GM10847 (cell line): ENCODE measurements around the gene TINCR.

ENCODE experiments used
- POLR2A ChIP-seq: IDR thresholded peaks from 2 replicates; pipeline ENCODE4 v1.6.1; 2011; ENCODE audit not compliant: insufficient read length; ENCODE audit errors: extremely low read depth

The TINCR gene

DNA sequence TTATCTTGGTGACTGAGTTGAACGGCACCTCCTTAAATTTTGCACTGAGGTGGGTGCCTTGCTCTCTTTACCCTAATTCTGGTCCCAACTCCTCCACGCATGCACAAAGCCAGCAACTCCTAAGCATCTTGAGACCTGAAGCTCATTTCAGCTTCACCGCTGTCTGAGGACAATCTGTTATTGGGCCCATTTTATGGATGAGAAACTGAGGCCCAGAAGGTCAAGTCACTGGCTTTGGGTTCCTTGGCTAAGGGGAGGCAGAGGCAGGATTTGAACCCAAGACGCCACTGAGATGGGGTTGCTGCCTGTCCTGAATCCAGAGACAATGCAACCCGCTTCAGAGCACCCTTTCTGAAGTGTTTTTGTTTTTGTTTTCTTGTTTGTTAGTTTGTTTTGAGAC lies 22.7 kb downstream of the TINCR start:
- no peak for TF ChIP-seq POLR2A

DNA sequence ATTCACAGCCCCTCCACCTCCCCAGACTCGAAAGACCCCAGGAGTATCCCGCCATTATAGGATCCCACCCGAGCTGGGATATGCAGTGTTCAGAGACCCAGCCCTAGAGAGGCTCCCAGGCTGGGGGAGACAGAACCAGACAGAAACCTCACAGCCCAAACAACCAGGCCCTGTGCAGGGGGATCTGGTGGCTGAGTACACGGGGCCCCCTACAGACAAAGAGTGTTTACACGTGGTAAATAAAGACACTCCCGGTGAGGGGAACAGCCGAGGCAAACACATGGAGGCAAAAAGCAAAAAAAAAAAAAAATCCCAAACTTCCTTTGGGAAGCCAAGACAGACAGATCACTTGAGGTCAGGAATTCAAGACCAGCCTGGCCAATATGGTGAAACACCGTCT lies 25.1 kb downstream of the TINCR start:
- no peak for TF ChIP-seq POLR2A

DNA sequence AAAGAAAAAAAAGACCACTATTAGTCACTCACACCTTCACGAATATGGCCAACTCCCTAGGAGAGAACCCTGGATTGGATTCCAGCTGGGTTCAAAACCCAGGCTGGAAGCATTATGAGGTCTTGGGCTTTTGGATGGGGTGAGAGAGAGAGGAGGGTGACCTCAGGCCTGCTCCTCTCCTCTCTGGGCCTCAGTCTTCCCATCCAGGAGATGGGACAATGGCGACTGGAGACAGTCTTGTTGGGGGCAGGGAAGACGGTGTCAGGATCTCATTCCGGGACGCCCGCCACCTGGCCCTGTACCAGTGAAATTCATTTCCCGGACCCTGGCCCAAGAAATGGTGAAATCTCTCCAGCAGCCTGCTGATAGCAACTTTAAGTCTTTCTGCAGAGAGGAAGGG lies 26.3 kb downstream of the TINCR start:
- no peak for TF ChIP-seq POLR2A

DNA sequence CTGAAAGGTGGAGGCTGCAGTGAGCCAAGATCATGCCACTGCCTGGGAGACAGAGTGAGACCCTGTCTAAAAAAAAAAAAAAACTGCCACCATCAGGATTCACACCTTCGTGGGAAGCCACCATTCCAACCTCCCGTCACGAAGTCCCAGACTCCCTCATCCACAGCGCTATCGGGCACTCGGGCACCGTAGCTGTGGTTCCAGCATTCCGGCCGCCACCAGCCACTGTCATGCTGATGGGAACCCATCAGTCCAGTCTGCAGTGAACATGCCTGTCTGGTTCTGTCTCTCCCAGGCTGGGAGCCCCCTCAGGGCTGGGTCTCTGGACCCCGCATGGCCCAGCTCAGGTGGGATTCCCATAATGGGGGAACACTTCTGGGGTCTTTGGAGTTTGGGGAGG lies 27.5 kb downstream of the TINCR start:
- no peak for TF ChIP-seq POLR2A

DNA sequence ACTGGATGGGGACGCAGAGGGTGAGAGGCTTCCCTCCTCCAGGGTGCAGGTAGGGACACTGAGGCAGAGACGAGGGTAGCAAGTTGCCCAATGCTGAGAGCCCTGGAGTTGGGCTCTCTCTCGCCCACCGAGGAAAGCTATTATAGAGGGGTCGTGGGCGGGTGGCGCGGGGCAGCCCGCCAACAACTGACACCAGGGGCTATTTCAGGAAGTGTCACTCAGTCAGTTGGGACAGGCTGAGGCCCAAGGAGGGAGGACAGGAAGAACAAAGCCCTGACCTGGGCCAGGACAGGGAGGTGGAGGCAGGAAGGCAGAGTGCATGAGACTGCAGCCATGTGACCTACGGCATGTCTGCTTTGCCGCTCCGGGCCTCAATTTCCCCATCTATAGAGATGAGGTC lies 29.9 kb downstream of the TINCR start:
- no peak for TF ChIP-seq POLR2A

DNA sequence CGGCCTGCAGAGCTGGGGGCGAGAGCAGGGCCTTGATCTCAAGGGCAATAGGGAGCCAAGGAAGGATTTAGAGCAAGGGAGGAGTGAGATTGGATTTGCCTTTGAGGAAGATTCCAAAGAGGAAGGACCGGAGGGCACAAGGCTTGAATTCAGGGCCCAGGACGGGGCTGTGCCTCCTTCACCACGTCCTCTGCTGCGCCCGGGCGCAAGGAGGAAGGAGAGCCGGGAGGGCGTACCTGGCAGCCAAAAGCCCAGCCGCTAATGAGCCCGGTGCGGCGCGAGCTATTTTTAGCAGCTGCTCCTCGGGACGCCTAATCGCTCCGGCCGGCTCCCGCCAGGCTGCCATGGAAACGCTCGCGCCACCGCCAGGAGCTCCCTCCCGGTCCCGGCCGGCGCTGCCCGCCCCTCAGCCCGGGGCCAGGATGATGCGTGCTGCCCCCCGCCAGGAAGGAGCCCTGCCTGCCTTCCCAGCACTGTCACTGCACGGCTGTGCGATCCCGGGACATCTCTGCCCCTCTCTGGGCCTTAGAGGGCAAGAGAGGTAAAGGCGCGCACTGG lies 31.3 kb downstream of the TINCR start:
- no peak for TF ChIP-seq POLR2A

DNA sequence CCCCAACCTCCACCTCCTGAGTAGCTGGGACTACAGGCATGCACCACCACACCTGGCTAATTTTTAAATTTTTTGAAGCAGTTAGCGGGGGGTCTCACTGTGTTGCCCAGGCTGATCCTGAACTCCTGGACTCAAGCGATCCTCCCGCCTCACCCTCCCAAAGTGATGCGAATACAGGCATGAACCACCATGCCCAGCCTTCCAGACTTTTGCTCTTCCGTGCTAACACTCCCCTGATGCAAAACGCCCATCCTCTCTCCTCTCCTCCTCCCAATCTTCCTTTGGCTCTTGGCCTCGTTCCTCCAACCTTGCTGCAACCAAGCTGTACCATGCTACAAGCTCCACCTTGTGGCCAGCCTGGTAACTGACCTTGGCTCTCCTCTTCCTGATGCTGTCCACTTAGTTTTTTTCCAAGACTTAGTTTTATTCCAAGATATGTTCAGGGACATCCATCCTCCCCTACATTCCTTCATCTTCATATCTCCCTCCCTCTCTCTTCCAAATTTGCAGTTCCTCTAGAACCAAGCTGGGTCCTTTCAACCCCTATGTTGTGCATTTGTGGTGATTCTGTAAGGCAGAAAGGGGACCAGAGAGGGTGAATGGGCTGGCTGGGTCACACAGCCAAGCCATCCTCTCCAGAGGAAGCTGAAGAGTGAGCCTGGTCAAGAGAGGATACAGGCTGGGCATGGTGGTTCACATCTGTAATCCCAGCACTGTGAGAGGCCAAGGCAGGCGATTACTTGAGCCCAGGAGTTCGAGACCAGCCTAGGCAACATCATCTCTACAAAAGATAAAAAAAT lies 32.8 kb downstream of the TINCR start:
- TF ChIP-seq POLR2A: no peak

DNA sequence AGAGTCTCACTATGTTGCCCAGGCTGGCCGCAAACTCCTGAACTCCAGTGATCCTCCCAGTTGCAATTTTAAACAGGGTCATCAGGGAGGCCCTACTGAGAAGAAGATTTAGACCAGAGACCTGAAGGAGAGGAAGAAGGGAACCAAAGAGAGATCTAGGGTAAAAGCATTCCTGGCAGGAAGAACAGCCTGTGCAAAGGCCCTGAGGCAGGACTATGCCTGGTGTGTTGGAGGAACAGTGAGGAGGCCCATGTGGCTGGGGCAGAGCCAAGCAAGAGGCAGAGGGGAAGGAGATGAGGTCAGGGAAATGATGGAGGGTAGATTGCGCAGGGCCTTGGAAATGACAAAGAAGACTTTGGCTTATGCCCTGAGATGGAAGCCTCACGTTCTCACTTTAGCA lies 34.5 kb downstream of the TINCR start:
- TF ChIP-seq POLR2A: no peak

DNA sequence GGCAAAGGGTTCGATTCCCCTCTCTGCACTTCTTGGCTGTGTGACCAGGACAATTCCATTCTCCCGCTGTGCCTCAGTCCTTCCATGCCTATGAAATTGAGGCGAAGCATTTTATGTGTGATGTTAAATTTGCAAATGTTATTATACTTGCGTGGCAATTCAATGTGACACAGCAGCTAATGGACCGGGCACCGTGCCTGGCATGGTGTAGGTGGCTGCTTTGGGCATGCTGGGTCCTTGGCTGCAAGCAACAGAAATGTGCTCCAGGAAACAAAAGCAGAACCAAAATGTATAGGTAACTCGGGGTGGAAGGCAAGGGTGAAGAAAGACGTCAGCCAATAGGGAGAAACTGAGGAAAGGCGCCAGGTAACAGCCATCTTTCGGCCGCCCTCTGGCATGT lies 37.1 kb downstream of the TINCR start:
- no peak for TF ChIP-seq POLR2A

DNA sequence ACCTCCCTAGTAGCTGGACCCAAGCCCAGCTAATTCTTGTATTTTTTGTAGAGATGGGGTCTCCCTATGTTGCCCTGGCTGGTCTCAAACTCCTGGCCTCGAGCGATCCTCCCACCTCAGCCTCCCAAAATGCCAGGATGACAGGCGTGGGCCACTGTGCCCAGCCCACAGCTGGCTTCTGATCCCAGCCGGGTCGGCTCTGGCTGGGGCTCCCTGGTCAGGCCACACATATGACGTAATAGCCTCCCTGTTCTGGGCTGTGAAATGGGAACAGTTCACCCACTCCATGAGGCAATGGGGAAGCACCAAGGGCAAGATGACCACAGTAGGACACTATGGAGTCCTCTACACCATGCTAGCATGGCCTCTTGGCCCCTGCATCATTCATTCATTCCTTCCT lies 41.1 kb downstream of the TINCR start:
- no peak for TF ChIP-seq POLR2A

DNA sequence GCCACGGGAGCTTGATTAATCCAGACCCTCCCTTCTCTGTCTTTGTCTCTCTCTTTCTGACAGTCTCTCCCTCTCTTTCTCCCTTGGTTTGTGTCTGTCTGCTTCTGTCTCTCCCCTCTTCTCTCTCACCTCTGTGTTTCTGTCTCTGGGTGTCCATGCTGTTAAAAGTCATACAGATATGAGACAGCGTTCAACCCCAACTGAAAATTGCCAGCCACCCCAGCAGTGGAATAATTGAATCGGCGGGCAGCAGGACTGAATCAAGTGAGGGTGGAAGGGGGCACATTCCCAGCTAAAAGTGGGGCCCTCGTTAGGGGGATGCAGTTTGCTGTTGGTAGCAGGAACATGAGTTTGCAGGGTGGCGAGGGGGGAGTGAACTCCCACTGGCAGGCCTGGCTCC lies 43.7 kb downstream of the TINCR start:
- no peak for TF ChIP-seq POLR2A

DNA sequence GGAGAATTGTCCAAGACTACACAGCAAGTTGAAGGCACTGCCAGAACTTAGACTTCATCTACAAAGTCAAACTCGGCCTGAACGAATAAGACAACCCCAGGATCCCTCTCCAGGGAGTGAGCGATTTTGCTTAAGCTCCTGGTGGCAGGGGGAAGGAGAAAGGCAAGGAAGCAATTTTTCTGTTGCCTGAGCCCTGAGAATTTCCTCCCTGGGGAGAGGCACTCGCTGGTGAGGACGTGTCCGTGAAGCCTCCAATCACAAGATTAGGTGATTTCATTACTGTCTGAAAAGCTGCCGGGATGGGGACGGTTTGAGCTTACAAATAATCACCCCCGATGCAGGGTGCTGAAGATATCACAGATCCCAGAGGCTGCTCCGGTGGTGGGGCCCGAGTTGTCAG lies 45.6 kb downstream of the TINCR start:
- no peak for TF ChIP-seq POLR2A

DNA sequence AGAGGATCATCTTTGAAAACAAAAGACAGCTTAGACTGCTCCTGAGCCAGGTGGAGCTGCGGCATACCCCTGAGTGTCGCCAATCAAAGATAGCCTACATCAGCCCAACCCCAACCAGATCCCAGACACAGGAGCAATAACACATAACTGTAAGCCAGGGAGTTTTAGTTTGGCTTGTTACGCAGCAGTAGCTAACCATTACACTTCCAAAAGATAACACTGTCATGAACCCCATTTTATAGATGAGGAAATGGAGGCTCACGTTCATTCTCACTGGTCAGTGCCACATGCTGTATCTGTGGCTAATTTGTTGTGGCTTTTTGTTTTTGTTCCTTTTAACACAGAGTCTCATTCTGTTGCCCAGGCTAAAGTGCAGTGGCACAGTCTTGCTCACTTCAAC lies 47.3 kb downstream of the TINCR start:
- TF ChIP-seq POLR2A: no peak

DNA sequence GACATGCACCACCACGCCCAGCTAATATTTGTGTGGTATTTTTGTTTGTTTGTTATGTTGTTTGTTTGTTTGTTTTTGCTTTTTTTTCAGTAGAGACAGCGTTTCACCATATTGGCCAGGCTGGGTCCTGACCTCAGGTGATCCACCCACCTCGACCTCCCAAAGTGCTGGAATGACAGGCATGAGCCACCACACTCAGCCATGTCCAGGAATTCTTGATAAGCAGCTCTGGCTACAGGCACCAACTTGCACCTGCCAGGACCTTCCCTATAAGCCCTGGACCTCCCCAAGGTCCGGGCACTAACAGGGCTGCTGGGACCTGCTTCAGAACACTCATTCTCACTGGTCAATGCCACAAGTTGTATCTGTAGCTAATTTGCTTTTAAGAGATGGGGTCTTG lies 48.7 kb downstream of the TINCR start:
- no peak for TF ChIP-seq POLR2A

DNA sequence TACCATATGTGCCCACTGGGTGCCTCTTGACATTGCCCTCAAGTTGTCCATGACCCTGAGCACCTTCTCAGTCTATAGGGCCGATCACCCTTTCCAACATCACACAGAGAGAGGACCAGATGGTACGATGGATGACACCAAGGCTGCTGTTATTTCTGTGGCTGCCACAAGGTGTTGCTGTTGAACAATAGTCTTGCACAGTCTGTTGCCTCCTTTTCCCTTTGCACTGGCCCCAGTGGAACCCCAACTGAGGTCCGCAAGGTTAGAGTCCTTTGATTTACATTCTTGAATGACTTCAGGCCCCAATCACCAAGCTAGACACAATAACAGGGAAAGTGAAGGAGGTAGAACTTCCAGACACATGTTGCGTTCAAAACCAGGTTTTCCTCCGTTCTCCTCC lies 52.0 kb downstream of the TINCR start:
- TF ChIP-seq POLR2A: no peak

DNA sequence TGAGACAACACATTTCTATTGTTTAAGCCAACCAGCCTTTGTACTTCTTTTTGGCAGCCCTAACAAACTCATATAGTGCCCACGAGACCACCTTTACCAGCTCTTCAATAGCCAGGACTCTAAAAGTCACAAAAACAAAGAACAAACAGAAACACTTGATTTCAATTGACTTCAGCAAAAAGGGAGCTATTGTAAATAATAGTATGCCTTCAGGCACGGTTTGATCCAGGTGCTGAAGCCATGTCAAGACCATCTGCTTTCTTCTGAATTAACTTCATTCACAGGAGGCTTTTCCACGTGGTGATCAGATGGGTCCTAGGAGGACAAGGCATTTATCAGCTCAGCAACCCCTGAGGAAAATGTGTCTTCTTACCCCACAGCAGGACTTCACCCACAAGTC lies 53.8 kb downstream of the TINCR start:
- no peak for TF ChIP-seq POLR2A

DNA sequence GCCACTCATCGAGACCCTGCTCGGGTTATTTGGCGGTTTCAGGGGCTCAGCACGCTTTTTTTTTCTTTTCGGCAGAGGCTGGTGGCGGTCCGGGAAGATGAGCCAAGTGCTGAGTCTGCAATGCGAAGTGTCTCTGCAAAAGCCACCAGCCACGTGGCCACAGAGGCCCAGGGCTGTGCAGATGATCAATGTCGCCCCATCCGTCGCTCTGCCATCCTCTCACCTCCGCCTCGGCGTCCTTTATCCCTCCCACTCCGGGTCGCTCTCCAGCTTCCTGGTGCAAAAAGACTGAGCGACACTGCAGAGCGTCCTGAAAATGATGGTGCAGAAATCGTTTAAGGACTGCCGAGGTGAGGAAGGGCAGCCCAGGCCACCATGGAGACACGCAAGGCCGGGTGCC lies 55.0 kb downstream of the TINCR start:
- no peak for TF ChIP-seq POLR2A
